ENCODE measurements around the gene EFTUD2.

The EFTUD2 gene

DNA sequence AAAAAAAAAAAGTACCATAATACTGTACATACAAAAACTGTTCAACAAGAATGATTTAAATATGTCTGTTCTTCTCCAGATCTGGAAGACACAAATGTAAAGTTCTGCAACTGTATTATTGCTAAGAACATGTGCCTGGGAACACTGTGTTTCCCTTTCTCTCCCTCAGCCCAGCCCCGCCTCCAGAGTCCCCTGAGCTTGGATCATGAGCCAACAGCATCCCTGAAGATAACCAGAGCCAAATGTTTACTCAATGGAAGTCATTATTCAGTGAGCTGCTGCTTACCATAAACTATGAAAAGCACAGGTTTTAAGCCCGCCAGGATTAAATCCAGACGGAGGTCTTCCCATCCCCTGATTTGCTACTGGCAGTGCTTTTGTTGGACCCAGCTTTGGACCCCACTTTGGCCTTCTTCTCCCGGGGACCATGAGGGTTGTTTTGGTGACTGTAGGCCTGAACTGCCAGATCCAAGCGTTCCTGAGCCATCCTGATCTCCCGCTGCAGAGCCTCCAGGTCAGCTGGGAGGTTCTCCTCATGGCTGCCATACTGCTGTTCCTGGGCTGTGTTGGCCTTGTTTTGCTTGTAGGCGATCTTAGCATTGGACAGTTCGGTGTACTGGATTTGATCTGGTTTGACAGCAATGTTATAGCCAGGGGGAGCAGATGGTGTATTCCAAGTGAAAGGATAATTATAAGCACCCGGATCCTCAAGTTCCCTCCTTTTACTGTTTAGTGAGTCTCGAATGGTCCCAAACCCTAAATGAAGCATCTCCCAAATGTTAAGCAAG is 94.7 kb downstream of the EFTUD2 start:
- DNase-seq, result no peak

DNA sequence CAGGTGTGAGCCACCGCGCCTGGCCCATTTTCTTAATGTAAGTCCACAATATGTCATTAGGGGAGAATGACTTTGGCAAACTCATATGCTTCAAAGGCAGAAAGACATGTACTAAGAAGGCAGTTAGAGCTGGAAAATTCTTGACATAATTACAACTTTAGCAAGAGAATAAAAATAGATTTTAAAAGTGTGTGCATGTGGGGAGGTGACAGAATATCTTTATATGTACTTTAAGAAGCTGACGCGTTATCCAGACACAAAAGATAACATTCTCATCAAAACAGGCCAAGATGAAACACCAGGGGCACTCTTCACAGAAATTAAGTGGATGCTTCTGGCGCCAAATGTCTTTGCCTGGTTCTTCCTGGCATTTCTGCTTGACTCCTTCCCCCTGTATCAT is 97.4 kb downstream of the EFTUD2 start:
- no peak for DNase-seq

Measured in activated CD4-positive, alpha-beta T cell treated with anti-CD3 and anti-CD28 coated beads, Interleukin-10, Interleukin-2, amounts not matched to agents 100 ng/mL and 50 ng/mL, durations not matched to agents 16 hours and 8 hours (primary cell).